Vagina (tissue), 2 donors: Measurements from ENCODE around the gene SSTR4. TPM values are rescaled to one million over a fixed set of nuclear protein-coding genes. Genes with fewer than 3 reads are reported as not detected.

Experiments
- DNase-seq, 2 donors: peaks; one replicate each; pipeline ENCODE4 v3.0.0-alpha.2; 2017; ENCODE audit errors: extremely low spot score in 2 of 2
- H3K27ac ChIP-seq: fragments of 200-600 bp; sonication (generic); one replicate; pipeline ENCODE4 v1.5.1; 2019
- H3K27me3 ChIP-seq: fragments of 200-600 bp; sonication (generic); one replicate; pipeline ENCODE4 v1.5.1; 2019
- H3K36me3 ChIP-seq, 2 donors: fragments of 200-600 bp; sonication (generic); one replicate each; pipeline ENCODE4 v1.5.1; 2017 to 2019
- H3K4me1 ChIP-seq: fragments of 200-600 bp; sonication (generic); one replicate; pipeline ENCODE4 v1.5.1; 2019
- H3K4me3 ChIP-seq, 2 donors: fragments of 200-600 bp; sonication (generic); 1 replicate in 1 of 2; 2 replicates in 1 of 2; pipeline ENCODE4 v1.5.1; 2016 to 2019
- H3K9me3 ChIP-seq: fragments of 200-600 bp; sonication (generic); one replicate; pipeline ENCODE4 v1.5.1; 2019
- CTCF ChIP-seq, 3 experiments: fragments of 450-650 bp in 2 of 3; fragments of 200-600 bp in 1 of 3; sonication (generic) in 1 of 3; IDR thresholded peaks; one replicate each; pipeline ENCODE4 v1.5.1; 2017 to 2019; ENCODE audit warnings: antibody characterized with exemption in 3 of 3, mild to moderate bottlenecking in 2 of 3, moderate library complexity in 2 of 3
- POLR2A ChIP-seq, 2 donors: fragments of 450-650 bp; IDR thresholded peaks; one replicate each; pipeline ENCODE4 v1.6.1; 2017; ENCODE audit warnings: antibody characterized with exemption in 2 of 2, mild to moderate bottlenecking in 2 of 2, moderate library complexity in 2 of 2
- POLR2AphosphoS5 ChIP-seq, 2 donors: sonication (generic); formaldehyde crosslinking; IDR thresholded peaks; one replicate each; pipeline ENCODE4 v1.9.0; 2017; ENCODE audit warnings: antibody characterized with exemption in 2 of 2, mild to moderate bottlenecking in 2 of 2, low read depth in 1 of 2; ENCODE audit not compliant: insufficient read depth in 1 of 2
- intact Hi-C: fragments of 100-400 bp; cut with DNase I; formaldehyde crosslinking; loops from one replicate; pipeline ENCODE4 v1.15.1; 2023
- total RNA-seq: library from RNA; depleted of rRNA; stranded (reverse); fragments of >200 nt; gene quantifications from one replicate; pipeline ENCODE4 v1.2.3, GENCODE V29; 2016

The SSTR4 gene
- total RNA-seq, 1 donor from 2014 or later = not detected

GRCh38 chr20:23059001-23059400 lies 23.9 kb downstream of the SSTR4 start:
- Histone ChIP-seq H3K4me1 (peaks cover 23% of the 10 kb centered on the region), H3K9me3 (no peaks in the 10 kb centered on the region), H3K27me3 (no peaks in the 10 kb centered on the region), H3K27ac (no peak overlapping the region), H3K36me3 (no peaks in the 10 kb centered on the region), H3K4me3 (no peak overlapping the region)
- TF ChIP-seq POLR2A (IDR thresholded peaks at IDR 0.05) (no peak), POLR2AphosphoS5 (IDR thresholded peaks at IDR 0.05; ENCODE audit: insufficient read depth in 1 of 2, low read depth in 1 of 2) (no peak), CTCF (IDR thresholded peaks at IDR 0.05) (no peak)
- no peak for DNase-seq
- intact Hi-C loops = loop anchor here (10.0 kb wide), 1 partner anchor 286 kb away; no protein-coding TSS in a partner anchor

- TF ChIP-seq POLR2AphosphoS5 (IDR thresholded peaks at IDR 0.05; ENCODE audit: insufficient read depth in 1 of 2, low read depth in 1 of 2) = no peak
- TF ChIP-seq CTCF (IDR thresholded peaks at IDR 0.05) = no peak
- no peak for TF ChIP-seq POLR2A (IDR thresholded peaks at IDR 0.05)
- no peak overlapping the region for H3K27ac ChIP-seq
Measured at GRCh38 chr20:23059846-23060245, 24.7 kb downstream of the SSTR4 start.

GRCh38 chr20:23060629-23061028 lies 25.5 kb downstream of the SSTR4 start:
- Histone ChIP-seq H3K36me3 (no peaks in the 10 kb centered on the region), H3K4me3 (no peak overlapping the region), H3K27ac (no peak overlapping the region), H3K4me1 (peaks cover 23% of the 10 kb centered on the region), H3K9me3 (no peaks in the 10 kb centered on the region), H3K27me3 (no peaks in the 10 kb centered on the region)
- intact Hi-C loops = no loop called here
- TF ChIP-seq POLR2A (IDR thresholded peaks at IDR 0.05) (no peak), CTCF (IDR thresholded peaks at IDR 0.05) (no peak), POLR2AphosphoS5 (IDR thresholded peaks at IDR 0.05; ENCODE audit: insufficient read depth in 1 of 2, low read depth in 1 of 2) (no peak)
- DNase-seq = no peak

More at GRCh38 chr20:23059846-23060245, 24.7 kb downstream of the SSTR4 start:
- Histone ChIP-seq H3K9me3 (no peaks in the 10 kb centered on the region), H3K36me3 (no peaks in the 10 kb centered on the region), H3K4me3 (no peak overlapping the region), H3K4me1 (peaks cover 23% of the 10 kb centered on the region), H3K27me3 (no peaks in the 10 kb centered on the region)
- intact Hi-C loops = loop anchor here (10.0 kb wide), 1 partner anchor 285 kb away; no protein-coding TSS in a partner anchor
- no peak for DNase-seq

GRCh38 chr20:23061262-23061661 lies 26.1 kb downstream of the SSTR4 start:
- H3K4me3 ChIP-seq = no peak overlapping the region
- no peaks in the 10 kb centered on the region for H3K9me3 ChIP-seq
- DNase-seq = no peak
- H3K27ac ChIP-seq = peak overlapping the region; percentile 53
- no peaks in the 10 kb centered on the region for H3K36me3 ChIP-seq
- H3K4me1 ChIP-seq = peaks cover 23% of the 10 kb centered on the region
- intact Hi-C loops = no loop called here
- no peaks in the 10 kb centered on the region for H3K27me3 ChIP-seq
- TF ChIP-seq POLR2A (IDR thresholded peaks at IDR 0.05) (no peak), POLR2AphosphoS5 (IDR thresholded peaks at IDR 0.05; ENCODE audit: insufficient read depth in 1 of 2, low read depth in 1 of 2) (no peak), CTCF (IDR thresholded peaks at IDR 0.05) (no peak)

- Histone ChIP-seq H3K9me3 (no peaks in the 10 kb centered on the region), H3K27ac (peak overlapping the region; percentile 53), H3K27me3 (no peaks in the 10 kb centered on the region), H3K4me1 (peaks cover 23% of the 10 kb centered on the region), H3K36me3 (no peaks in the 10 kb centered on the region), H3K4me3 (no peak overlapping the region)
- intact Hi-C loops = no loop called here
- TF ChIP-seq POLR2AphosphoS5 (IDR thresholded peaks at IDR 0.05; ENCODE audit: insufficient read depth in 1 of 2, low read depth in 1 of 2) (no peak), CTCF (IDR thresholded peaks at IDR 0.05) (peak in 1 of 3 experiments; percentile 28)
- no peak for DNase-seq
Measured at GRCh38 chr20:23061734-23062561, 26.8 kb downstream of the SSTR4 start.
